Right atrium auricular region (tissue), 2 donors: Measurements from ENCODE around the gene PTH1R. TPM values are rescaled to one million over a fixed set of nuclear protein-coding genes. Genes with fewer than 3 reads are reported as not detected.
A peak's percentile ranks its signal among the peaks of the same experiment; 100 is the strongest.

Experiments
- DNase-seq: peaks from one replicate; pipeline ENCODE4 v3.0.0-alpha.2; 2019; ENCODE audit warnings: low spot score
- H3K27ac ChIP-seq, 2 donors: fragments of 200-600 bp; sonication (generic); 1 replicate in 1 of 2; 2 replicates in 1 of 2; pipeline ENCODE4 v1.5.1; 2016 to 2019
- H3K27me3 ChIP-seq, 2 donors: fragments of 200-600 bp; sonication (generic); one replicate each; pipeline versions ENCODE4 v1.5.1 to v1.6.0; 2017 to 2019
- H3K36me3 ChIP-seq: fragments of 200-600 bp; sonication (generic); one replicate; pipeline ENCODE4 v1.5.1; 2016
- H3K4me1 ChIP-seq, 2 donors: fragments of 200-600 bp; sonication (generic); one replicate each; pipeline versions ENCODE4 v1.5.1 to v1.6.0; 2017 to 2019
- H3K4me3 ChIP-seq, 2 donors: fragments of 200-600 bp; sonication (generic); 1 replicate in 1 of 2; 2 replicates in 1 of 2; pipeline ENCODE4 v1.5.1; 2017 to 2019; ENCODE audit warnings: mild to moderate bottlenecking in 1 of 2, moderate library complexity in 1 of 2
- H3K9me3 ChIP-seq, 2 donors: fragments of 200-600 bp; sonication (generic); one replicate each; pipeline ENCODE4 v1.5.1; 2019
- CTCF ChIP-seq, 2 donors: fragments of 200-600 bp; sonication (generic); IDR thresholded peaks; one replicate each; pipeline ENCODE4 v1.5.1; 2019; ENCODE audit warnings: antibody characterized with exemption in 2 of 2
- total RNA-seq, 2 donors: library from RNA; depleted of rRNA; stranded (reverse); fragments of >200 nt; gene quantifications; one replicate each; pipeline ENCODE4 v1.1.0, GENCODE V29; 2016

PTH1R gene
- total RNA-seq, 2 donors from 2014 or later, result 7.2 to 10.1 TPM

- peaks cover 0 to 92% of the 10 kb centered on the region in 2 donors for H3K4me1 ChIP-seq
- TF ChIP-seq CTCF (IDR thresholded peaks at IDR 0.05), result no peak
- peak overlapping the region; percentile 85 to 91 for H3K27ac ChIP-seq
- no peak for DNase-seq
- no peak overlapping the region for H3K4me3 ChIP-seq
- no peaks in the 10 kb centered on the region for H3K9me3 ChIP-seq
- no peaks in the 10 kb centered on the region for H3K27me3 ChIP-seq
- H3K36me3 ChIP-seq, result peaks cover 25% of the 10 kb centered on the region
These were observed 60.6 kb downstream of the PTH1R start for GRCh38 chr3:46938118-46938517.

- no peak for TF ChIP-seq CTCF (IDR thresholded peaks at IDR 0.05)
- peaks cover 0 to 92% of the 10 kb centered on the region in 2 donors for H3K4me1 ChIP-seq
- peak overlapping the region; percentile 85 to 91 for H3K27ac ChIP-seq
- DNase-seq, result no peak
- no peaks in the 10 kb centered on the region for H3K27me3 ChIP-seq
- peaks cover 25% of the 10 kb centered on the region for H3K36me3 ChIP-seq
- H3K4me3 ChIP-seq, result no peak overlapping the region
- H3K9me3 ChIP-seq, result no peaks in the 10 kb centered on the region
These were observed 62.3 kb downstream of the PTH1R start for GRCh38 chr3:46939578-46940445.

GRCh38 chr3:46942076-46942475 lies 64.6 kb downstream of the PTH1R start:
- H3K4me1 ChIP-seq, result peaks cover 0 to 91% of the 10 kb centered on the region in 2 donors
- H3K27me3 ChIP-seq, result no peaks in the 10 kb centered on the region
- no peak for DNase-seq
- peak overlapping the region; percentile 82 to 86 for H3K27ac ChIP-seq
- peaks cover 25% of the 10 kb centered on the region for H3K36me3 ChIP-seq
- no peak for TF ChIP-seq CTCF (IDR thresholded peaks at IDR 0.05)
- no peak overlapping the region for H3K4me3 ChIP-seq
- no peaks in the 10 kb centered on the region for H3K9me3 ChIP-seq

GRCh38 chr3:46942481-46943236 lies 65.1 kb downstream of the PTH1R start:
- H3K9me3 ChIP-seq, result no peaks in the 10 kb centered on the region
- H3K36me3 ChIP-seq, result peaks cover 25% of the 10 kb centered on the region
- peak overlapping the region; percentile 82 to 86 for H3K27ac ChIP-seq
- H3K27me3 ChIP-seq, result no peaks in the 10 kb centered on the region
- H3K4me1 ChIP-seq, result peaks cover 0 to 91% of the 10 kb centered on the region in 2 donors
- no peak overlapping the region for H3K4me3 ChIP-seq
- no peak for TF ChIP-seq CTCF (IDR thresholded peaks at IDR 0.05)
- DNase-seq, result no peak

- DNase-seq, result no peak
- H3K9me3 ChIP-seq, result no peaks in the 10 kb centered on the region
- no peak overlapping the region for H3K4me3 ChIP-seq
- no peaks in the 10 kb centered on the region for H3K27me3 ChIP-seq
- peaks cover 0 to 92% of the 10 kb centered on the region in 2 donors for H3K4me1 ChIP-seq
- TF ChIP-seq CTCF (IDR thresholded peaks at IDR 0.05), result no peak
- H3K36me3 ChIP-seq, result peaks cover 23% of the 10 kb centered on the region
- H3K27ac ChIP-seq, result peak overlapping the region; percentile 82 to 86
These were observed 66.0 kb downstream of the PTH1R start for GRCh38 chr3:46943237-46944187.
